Iris pigment epithelial cell (primary cell): ENCODE measurements around the gene SLMAP.

Experiments used
- DNase-seq: peaks from one replicate; pipeline ENCODE4 v3.0.0-alpha.2; 2011; ENCODE audit warnings: low read depth

Gene SLMAP, protein sequence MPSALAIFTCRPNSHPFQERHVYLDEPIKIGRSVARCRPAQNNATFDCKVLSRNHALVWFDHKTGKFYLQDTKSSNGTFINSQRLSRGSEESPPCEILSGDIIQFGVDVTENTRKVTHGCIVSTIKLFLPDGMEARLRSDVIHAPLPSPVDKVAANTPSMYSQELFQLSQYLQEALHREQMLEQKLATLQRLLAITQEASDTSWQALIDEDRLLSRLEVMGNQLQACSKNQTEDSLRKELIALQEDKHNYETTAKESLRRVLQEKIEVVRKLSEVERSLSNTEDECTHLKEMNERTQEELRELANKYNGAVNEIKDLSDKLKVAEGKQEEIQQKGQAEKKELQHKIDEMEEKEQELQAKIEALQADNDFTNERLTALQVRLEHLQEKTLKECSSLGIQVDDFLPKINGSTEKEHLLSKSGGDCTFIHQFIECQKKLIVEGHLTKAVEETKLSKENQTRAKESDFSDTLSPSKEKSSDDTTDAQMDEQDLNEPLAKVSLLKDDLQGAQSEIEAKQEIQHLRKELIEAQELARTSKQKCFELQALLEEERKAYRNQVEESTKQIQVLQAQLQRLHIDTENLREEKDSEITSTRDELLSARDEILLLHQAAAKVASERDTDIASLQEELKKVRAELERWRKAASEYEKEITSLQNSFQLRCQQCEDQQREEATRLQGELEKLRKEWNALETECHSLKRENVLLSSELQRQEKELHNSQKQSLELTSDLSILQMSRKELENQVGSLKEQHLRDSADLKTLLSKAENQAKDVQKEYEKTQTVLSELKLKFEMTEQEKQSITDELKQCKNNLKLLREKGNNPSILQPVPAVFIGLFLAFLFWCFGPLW

DNA sequence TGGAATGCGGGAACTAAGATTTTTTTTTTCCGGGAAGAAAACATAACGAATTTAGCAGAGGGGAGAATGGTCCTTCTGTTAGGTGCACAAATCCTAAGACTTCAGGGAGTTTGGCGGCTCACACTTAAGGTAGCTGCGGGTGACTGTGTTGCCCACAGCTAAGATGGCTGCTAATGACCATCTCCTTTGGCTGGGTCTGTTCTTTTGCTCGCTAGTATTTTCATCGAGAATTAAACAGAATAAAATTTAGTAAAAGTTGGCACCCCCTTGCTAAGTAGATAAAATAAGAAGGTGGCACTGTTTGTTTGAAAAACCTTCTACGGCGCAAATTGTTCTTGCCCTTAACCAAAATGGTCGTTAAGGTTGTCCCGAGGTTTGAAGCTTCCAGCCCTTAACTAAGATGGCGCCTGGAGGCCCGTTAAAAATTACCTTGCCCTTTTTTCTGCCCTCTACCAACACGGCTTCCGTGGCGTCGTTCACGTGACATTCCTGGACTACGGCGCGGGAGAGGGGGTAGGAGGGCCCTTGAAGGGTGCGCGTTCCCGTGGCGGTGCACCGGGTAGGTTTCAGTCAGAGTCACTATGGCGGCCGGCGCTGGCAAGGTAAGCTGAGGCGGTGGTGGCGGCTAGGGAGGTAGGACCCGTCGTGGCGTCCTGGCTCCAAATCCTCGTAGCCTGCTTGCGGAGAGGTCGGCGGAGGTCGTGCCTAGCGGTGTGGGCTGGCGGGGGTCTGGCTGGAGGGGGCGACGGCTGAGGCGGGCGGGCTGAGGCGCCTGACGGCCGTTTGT, at the start of gene SLMAP:
SLMAP (plus strand) TSS at position 569 of the 787 bp plus-strand sequence. CDS start 1,343 bp downstream, outside the sequence.
- DNase-seq = peak; percentile 98

DNA sequence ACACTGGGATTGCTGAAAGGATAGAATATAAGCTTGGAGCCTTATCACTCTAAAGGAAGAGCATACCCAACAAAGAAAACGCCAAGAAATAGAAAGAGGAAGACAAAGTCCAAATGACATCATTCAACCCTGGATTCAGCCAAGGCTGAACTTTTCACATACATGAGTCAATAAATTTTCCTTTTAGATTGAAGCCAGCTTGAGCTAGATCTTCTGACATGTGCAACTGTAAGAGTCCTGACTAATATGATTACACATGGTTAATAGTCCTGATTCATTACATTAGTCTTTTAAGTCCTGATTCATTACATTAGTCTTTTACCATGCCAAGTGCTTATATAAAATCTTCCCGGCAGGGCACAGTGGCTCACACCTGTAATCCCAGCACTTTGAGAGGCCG, 49.6 kb upstream of the SLMAP start:
- DNase-seq = peak; percentile 92

DNA sequence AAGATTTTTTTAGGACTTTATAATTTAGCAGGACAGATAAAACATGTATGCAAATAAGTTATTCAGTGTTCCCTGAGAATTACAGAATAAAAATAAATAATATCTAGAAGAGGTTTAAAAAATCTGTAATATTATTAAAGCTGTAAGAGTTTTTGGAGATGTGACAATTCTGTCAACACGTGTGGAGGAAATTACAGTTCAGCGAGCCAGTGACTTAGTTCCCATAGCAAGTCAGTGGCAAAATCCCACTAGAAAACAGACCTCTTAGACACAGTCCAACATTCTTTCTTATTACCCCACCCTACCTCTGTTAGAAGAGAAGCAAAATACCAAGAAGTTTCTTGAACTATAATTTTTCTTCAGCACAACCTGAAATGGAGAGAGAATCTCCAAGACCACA, 47.1 kb upstream of the SLMAP start:
- no peak for DNase-seq

DNA sequence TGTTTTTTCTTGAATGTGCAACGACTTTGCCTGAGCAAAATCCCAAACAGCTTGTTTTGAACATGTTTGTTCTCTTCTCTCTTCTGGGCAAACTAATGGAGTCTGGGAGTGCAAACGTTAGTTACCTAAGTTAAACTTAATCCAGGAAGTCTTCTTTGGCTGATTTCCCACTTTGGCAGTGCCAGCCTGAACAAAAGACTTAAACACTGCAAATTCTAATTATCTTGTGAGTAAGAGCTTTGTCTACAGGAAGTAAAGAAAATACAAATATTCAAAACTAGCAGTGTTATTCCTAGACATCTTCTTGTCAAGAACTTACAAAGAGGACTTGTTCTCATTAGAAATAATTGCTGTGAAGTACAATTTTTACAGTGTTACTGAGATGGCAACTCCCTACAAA, 46.5 kb upstream of the SLMAP start:
- DNase-seq = no peak

DNA sequence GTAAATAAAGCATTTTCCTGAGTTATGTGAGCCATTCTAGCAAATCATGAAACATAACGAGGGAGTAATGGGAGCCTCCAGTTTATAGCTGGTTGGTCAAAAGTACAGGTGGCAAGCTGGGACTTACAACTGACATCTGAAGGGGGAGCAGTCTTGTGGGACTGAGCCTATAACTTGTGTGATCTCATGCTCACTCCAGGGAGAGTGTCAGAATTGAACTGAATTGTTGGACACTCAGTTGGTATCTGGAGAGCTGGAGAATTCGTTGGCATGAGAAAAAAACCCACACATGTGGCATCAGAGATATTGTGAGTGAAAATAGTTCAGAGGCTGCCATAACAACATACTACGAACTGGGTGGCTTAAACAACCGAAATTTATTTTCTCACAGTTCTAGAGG, 40.4 kb upstream of the SLMAP start:
- DNase-seq = no peak

DNA sequence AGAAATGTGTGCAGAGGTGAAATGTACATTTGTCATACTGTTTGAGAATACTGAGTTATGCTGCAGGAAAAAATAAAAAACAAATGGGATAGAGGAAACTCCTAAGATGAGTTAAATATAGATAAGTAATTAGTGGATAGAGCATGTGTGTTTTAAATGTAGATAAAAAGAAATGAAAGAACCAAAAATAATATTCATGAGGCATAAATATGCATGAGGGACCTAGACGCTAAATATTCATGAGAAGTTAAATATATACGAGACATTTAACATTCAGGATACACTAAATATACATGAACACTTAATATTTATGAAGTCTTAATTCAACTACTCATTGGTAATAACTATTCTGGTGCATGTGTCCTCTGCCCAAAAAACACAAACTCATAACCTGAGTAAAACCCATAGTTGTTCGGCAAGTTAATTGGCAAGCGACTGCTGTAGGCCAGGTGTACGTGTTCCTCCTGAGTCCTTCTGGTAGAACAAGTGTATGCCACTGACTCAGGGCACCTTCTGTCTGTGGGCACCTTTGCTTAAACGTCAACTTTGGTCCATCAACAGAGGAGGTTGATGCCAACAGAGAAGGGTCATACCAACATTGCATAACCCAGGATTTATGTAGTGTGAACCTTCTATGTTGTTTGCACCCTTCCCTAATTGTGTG, 38.8 kb upstream of the SLMAP start:
- no peak for DNase-seq

DNA sequence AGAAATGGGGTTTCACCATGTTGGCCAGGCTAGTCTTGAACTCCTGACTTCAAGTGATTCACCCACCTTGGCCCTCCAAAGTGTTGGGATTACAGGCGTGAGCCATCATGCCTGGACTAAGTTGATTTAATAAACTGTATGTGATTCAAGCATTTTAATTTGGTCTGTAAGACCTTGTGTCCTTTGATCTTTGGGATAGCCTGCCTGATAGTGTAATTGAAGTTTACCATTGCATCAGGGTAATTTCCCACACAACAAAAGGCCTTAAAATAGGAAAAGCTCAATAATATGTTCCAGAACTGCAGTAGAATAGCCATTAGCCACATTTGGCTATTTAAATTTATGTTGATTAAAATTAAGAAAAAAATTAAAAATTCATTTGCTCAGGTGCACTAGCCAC, 38.0 kb upstream of the SLMAP start:
- no peak for DNase-seq

DNA sequence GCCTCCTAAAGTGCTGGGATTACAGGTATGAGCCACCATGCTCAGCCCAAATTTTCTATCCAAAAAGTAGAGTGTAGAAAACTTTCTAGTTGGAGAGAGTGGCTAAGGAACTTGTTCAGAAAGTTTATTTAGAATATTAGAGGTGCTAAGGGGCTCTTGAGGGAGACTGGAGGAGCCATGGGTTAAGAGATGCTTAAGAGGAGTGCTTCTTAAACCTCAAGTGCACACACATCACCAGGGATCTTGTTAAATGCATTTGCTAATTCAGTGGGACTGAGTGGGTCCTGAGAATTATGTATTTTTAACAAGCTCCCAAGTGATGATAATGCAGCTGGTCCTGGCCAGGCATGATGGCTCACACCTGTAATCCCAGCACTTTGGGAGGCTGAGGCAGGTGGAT, 29.7 kb upstream of the SLMAP start:
- DNase-seq = no peak

DNA sequence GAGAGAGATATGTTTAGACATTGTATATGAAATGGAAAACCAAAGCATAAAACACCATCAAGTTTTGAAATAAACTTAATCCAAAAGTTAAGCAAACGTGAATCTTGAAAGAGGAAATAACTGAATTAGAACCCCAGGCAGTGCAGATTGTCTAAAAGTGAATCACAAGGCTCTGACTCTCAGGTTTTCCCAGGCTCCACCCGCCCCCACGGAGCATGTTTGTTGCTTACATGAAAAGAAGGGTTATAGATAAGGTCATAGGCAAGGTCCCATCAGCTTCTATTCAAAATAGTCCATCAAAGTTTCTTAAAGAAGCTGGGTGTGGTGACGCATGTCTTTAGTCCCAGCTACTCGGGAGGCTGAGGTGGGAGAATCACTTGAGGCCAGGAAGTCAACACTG, 29.0 kb upstream of the SLMAP start:
- peak; percentile 63 for DNase-seq

DNA sequence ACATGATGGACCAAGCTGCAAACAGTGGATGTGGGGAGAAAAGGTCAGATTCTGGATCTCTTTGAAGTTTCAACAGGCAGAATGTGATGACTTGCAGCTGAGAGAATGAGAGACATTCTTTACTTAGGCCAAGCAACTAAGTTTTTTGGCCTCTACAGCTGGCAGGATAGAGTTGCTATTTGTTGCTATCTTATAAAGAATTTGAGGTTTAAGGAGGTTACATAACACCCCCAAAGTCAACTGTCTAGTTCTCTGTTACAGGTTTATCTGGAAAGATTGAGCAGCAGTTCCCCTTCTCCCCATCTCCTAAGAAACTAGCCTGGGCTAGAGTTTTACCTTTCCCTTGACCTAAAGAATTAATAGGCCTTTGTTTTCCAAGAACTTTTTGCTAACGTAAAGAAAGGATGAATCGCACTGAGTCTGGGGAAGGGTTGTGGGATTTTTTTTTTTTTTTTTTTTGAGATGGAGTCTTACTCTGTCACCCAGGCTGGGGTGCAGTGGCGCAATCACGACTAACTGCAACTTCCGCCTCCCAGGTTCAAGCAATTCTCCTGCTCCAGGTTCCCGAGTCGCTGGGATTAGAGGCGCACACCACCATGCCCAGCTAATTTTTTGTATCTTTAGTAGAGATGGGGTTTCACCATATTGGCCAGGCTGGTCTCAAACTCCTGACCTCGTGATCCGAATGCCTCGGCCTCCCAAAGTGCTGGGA, 26.6 kb upstream of the SLMAP start:
- DNase-seq = peak; percentile 80

DNA sequence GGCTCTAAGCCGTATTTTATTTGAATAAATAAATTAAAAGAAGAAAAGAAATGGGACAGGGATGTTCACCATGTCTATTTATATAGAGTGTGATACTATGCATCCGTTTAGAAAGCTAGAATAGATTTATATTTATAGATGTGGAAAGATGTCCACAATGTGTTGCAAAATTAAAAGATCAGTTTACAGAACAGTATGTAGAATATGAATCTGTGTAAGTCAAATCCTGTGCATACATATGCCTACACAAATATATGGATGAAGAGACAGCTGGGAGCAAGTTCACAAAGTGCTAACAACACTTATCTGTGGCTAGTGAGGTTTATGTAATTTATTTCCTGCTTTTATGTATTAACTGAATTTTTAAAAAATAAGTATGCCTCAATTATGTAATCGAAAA, 25.4 kb upstream of the SLMAP start:
- no peak for DNase-seq

DNA sequence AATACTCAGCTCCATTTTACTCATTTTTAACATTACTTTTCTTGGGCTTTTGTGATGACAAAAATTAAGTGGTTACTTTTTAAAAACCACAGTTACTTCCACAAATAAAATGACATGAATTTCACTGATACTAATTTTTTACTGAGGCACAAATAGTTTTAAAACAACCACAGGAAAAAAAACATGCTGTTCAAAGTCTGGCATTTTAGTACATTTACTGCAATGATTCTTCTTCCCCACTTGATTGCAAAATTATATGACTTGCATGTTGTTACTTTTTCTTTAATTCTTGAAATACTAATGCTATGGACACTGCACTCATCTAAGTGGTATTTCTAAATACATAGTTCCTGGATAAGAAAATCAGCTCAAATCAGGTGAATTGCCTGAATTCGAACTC, 24.8 kb upstream of the SLMAP start:
- peak; percentile 28 for DNase-seq

DNA sequence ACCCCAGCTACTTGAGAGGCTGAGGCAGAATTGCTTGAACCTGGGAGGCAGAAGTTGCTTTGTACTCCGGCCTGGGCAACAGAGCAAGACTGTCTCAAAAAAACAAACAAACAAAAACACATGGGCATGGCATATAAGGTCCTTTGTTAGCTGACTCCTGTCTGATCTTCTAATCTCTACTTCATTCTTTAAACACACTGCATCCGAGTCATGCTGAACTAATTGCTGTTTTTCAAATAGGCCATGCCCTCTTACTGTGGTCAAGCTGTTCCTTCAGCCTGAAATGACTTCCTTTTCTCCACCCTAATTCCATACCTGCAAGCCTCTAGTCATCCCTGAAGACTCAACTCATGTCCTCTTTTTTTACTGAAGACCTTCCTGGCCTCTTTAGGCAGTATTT, 22.3 kb upstream of the SLMAP start:
- DNase-seq = peak; percentile 10

DNA sequence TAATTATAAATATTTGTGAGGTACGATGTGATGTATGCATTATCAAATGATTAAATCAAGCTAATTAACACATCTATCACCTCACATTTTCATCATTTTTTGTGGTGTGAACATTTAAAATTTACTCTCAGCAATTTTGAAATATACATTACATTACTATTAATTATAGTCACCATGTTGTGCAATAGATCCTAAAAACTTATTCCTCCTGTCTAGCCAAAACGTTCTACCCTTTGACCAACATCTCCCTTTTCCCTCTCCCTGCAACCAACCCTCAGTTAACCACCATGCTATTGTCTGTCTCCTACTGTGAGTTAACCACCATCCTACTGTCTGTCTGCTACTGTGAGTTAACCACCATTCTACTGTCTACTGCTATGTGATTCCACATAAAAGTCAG, 20.7 kb upstream of the SLMAP start:
- DNase-seq = no peak

DNA sequence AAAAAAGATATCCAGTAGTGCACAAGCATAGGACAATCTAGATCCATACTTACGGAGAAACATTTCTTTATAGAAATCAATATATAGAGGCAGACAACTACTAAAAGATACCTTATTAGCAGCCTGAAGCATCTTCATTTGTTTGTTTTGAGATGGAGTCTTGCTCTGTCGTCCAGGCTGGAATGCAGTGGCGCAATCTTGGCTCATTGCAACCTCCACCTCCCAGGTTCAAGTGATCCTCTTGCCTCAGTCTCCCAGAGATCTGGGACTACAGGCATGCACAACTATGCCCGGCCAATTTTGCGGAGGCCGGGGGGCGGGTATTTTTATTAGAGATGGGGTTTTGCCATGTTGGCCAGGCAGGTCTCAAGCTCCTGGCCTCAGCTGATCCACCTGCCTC, 18.3 kb upstream of the SLMAP start:
- DNase-seq = no peak

DNA sequence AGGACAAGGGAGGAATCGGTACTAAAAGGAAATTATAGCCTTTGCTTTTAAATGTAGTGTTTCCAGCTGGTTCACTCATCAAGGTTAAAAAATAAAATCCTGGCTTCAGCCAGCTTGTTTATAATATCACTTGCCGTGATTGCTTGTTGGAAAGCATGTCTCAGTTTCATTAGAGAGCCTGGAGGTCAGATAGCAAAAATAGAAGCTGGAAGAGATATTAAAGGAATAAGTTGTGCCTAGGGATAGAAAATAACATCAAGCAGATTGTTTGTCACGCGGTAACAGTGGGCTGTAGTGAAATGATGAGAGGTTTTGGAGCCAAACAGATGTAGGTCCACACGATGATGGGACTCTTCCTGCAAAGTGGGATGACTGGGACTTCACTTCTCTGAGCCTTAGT, 17.7 kb upstream of the SLMAP start:
- DNase-seq = no peak

DNA sequence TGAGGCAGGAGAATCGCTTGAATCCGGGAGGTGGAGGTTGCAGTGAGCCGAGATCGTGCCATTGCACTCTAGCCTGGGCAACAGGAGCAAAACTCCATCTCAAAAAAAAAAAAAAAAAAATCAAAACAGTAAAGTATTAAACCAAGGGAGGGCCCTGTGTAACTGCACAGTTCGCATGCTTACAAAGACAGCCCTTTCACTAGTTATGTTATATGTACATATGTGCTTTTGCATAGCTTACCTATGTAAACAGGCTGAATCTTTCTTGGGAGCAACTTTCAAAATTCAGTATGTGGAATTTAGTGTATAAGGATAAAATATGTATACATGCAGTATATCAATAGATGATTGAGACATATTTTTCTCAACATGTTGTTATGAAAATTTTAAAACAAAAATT, 16.1 kb upstream of the SLMAP start:
- DNase-seq = no peak

DNA sequence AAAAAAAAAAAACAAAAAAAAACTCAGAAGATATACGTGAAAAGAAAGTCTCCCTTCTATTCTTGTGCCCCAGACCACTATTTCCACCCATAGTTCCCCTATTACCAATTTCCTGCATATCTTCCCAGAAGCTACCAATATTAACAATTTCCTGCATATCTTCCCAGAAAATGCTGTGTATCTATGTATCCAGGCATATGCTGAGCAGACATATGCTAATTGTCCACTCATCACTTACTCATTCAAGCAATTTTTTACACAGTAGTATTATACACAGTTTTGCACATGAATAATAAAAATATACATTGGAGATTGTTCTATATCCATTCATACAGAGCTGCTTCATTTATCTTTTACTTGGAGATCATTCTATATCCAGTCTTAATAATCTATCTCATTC, 12.6 kb upstream of the SLMAP start:
- peak; percentile 42 for DNase-seq

DNA sequence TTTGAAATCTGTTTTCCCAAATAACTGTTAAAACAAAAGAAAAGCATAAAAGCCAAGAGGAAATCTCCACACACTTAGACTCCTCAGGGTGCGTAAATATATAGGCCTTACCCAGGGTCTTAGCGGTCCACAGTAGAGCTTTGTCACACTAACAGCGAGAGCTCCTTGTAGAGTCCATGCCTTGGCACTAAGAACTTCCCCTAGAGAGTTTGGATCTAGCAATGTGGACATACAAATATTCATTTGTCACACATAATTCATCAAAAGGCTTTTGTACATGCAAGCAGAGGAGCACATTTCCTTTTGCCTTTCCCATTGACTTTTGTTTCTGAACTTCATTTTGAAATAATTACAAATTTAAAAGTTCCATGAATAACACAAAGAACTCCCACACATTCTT, 11.0 kb upstream of the SLMAP start:
- DNase-seq = no peak

DNA sequence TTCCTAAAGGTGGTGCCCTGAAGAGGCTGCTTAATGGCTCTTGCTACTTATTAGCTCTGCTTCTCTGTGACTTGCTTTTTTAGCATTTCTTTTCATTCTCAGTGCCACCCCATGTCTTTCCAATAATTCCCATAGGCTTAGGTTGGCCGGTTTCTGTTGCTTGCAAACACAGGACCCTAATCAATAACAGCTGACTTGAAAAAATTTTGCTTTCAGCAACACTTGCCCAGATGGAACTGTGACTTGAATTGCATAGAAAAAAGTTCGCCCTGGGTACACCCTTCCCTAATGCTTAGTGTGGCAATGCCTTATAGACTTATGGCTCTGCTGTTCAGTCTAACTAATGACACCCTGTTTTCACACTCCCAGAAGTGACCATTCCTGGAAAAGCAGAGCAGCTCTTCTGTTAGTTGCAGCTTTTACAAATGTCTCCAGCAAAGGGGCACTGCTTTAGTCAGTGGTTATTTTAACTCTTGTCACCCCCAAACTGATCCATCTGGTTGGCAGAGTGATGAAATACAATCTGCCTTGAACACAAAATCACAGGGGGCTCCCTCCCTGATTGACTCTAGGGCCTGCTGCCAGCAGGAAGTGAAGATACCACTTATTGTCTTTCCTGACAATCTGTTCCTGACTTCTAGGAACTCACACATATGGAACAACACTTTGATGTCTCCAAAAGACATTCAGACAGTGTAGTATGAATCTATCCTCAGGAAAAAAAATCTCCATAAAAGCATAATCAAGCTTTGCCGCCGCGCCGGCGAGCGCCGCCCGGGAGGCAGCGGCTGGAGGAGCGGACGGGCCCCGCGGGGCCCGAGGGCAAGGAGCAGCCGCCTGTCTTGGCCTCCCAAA, 9.7 kb upstream of the SLMAP start:
- DNase-seq = no peak
